ENCODE results near the gene TLR5.

TLR5 gene

GRCh38 chr1:223152399-223152798 lies 9.4 kb upstream of the TLR5 start:
- DNase-seq (ENCODE audit: insufficient read length, low spot score) = no peak
- no peak for FAIRE-seq

GRCh38 chr1:223150443-223150842 lies 7.4 kb upstream of the TLR5 start:
- no peak for DNase-seq (ENCODE audit: insufficient read length, low spot score)

GRCh38 chr1:223147873-223148272 lies 4.8 kb upstream of the TLR5 start:
- no peak for DNase-seq (ENCODE audit: insufficient read length, low spot score)
- no peak for FAIRE-seq

More at GRCh38 chr1:223150443-223150842, 7.4 kb upstream of the TLR5 start:
- FAIRE-seq = no peak

GRCh38 chr1:223147409-223147808 lies 4.4 kb upstream of the TLR5 start:
- FAIRE-seq = no peak
- no peak for DNase-seq (ENCODE audit: insufficient read length, low spot score)

- FAIRE-seq (no peak), DNase-seq (ENCODE audit: insufficient read length, low spot score) (no peak)
Observed at GRCh38 chr1:223146745-223147144, 3.7 kb upstream of the TLR5 start.

- DNase-seq (ENCODE audit: insufficient read length, low spot score) = no peak
- FAIRE-seq = no peak
Observed at GRCh38 chr1:223144914-223145313, 1.9 kb upstream of the TLR5 start.

GRCh38 chr1:223144431-223144830 lies 1.4 kb upstream of the TLR5 start:
- DNase-seq (ENCODE audit: insufficient read length, low spot score) (no peak), FAIRE-seq (no peak)

GRCh38 chr1:223143537-223144248 lies 645 bp upstream of the TLR5 start:
- FAIRE-seq (no peak), DNase-seq (ENCODE audit: insufficient read length, low spot score) (no peak)

GRCh38 chr1:223142269-223142668 lies 779 bp downstream of the TLR5 start:
- DNase-seq (ENCODE audit: insufficient read length, low spot score) (no peak), FAIRE-seq (no peak)

- no peak for FAIRE-seq
Observed at GRCh38 chr1:223140611-223141405, 2.2 kb downstream of the TLR5 start.

GRCh38 chr1:223137455-223138085 lies 5.5 kb downstream of the TLR5 start:
- no peak for FAIRE-seq
- DNase-seq (ENCODE audit: insufficient read length, low spot score) = no peak

More at GRCh38 chr1:223140611-223141405, 2.2 kb downstream of the TLR5 start:
- no peak for DNase-seq (ENCODE audit: insufficient read length, low spot score)

GRCh38 chr1:223136086-223136485 lies 7.0 kb downstream of the TLR5 start:
- no peak for DNase-seq (ENCODE audit: insufficient read length, low spot score)

GRCh38 chr1:223135176-223135942 lies 7.7 kb downstream of the TLR5 start:
- FAIRE-seq (no peak), DNase-seq (ENCODE audit: insufficient read length, low spot score) (no peak)

More at GRCh38 chr1:223136086-223136485, 7.0 kb downstream of the TLR5 start:
- FAIRE-seq = no peak

GRCh38 chr1:223133824-223134435 lies 9.1 kb downstream of the TLR5 start:
- peak; percentile 79 for DNase-seq (ENCODE audit: insufficient read length, low spot score)
- FAIRE-seq = peak; percentile 92

GRCh38 chr1:223133306-223133823 lies 9.7 kb downstream of the TLR5 start:
- FAIRE-seq = no peak
- no peak for DNase-seq (ENCODE audit: insufficient read length, low spot score)

GRCh38 chr1:223129229-223129901 lies 13.7 kb downstream of the TLR5 start:
- FAIRE-seq (no peak), DNase-seq (ENCODE audit: insufficient read length, low spot score) (peak; percentile 43)

GRCh38 chr1:223126741-223127140 lies 16.3 kb downstream of the TLR5 start:
- no peak for DNase-seq (ENCODE audit: insufficient read length, low spot score)
- FAIRE-seq = no peak

- DNase-seq (ENCODE audit: insufficient read length, low spot score) (no peak), FAIRE-seq (no peak)
Observed at GRCh38 chr1:223125766-223126165, 17.3 kb downstream of the TLR5 start.

- no peak for FAIRE-seq
Observed at GRCh38 chr1:223123011-223123610, 19.9 kb downstream of the TLR5 start.

More at GRCh38 chr1:223123011-223123610, 19.9 kb downstream of the TLR5 start:
- no peak for DNase-seq (ENCODE audit: insufficient read length, low spot score)
